Sigmoid colon (tissue), 4 donors: ENCODE data around the gene THNSL1.

Source experiments
- CTCF ChIP-seq, 4 experiments: fragments of 450-650 bp in 3 of 4; fragments of 200-600 bp in 1 of 4; IDR thresholded peaks; one replicate each; pipeline ENCODE4 v1.5.1; 2016 to 2019; ENCODE audit warnings: antibody characterized with exemption in 4 of 4, mild to moderate bottlenecking in 3 of 4, moderate library complexity in 2 of 4
- EP300 ChIP-seq, 4 donors: sonication (generic); formaldehyde crosslinking; IDR thresholded peaks; one replicate each; pipeline ENCODE4 v1.6.1; 2017; ENCODE audit warnings: antibody characterized with exemption in 4 of 4
- POLR2A ChIP-seq, 2 donors: fragments of 450-650 bp; IDR thresholded peaks; one replicate each; pipeline ENCODE4 v1.6.1; 2016; ENCODE audit warnings: antibody characterized with exemption in 2 of 2, mild to moderate bottlenecking in 2 of 2, moderate library complexity in 2 of 2
- POLR2AphosphoS5 ChIP-seq, 4 donors: sonication (generic); formaldehyde crosslinking; IDR thresholded peaks; one replicate each; pipeline ENCODE4 v1.6.1; 2017; ENCODE audit warnings: antibody characterized with exemption in 4 of 4

DNA sequence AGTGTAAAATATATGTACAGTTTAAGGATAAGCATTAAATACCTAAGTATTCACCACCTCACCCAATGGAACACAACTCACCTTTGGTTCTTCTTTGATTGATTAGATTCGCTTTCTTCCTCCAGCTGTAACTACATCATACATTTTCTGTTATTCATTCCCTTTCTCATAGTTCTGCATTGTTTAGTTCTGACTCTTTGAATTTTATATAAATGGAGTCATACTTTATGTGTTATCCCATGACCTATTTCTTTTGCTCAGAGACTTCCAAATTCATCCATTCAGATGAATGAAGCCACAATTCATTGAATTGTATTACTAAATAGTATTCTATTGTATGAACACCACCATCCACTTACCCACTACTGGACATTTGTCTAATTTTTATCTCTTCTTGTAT is 12.3 kb downstream of the THNSL1 start:
- TF ChIP-seq POLR2AphosphoS5 (IDR thresholded peaks at IDR 0.05) (no peak), CTCF (IDR thresholded peaks at IDR 0.05) (no peak), POLR2A (IDR thresholded peaks at IDR 0.05) (no peak), EP300 (IDR thresholded peaks at IDR 0.05) (no peak)
